Measurements from ENCODE around the gene RHOH.

The RHOH gene

GRCh38 chr4:40238008-40238699 is 41.3 kb downstream of the RHOH start:
- DNase-seq (ENCODE audit: low read depth): no peak

- no peak for DNase-seq (ENCODE audit: low read depth)
Observed at GRCh38 chr4:40238700-40239548, 42.1 kb downstream of the RHOH start.

- peak; percentile 31 for DNase-seq (ENCODE audit: low read depth)
Observed at GRCh38 chr4:40240040-40240653, 43.3 kb downstream of the RHOH start.

- DNase-seq (ENCODE audit: low read depth): no peak
Observed at GRCh38 chr4:40241026-40241425, 44.2 kb downstream of the RHOH start.

- no peak for DNase-seq (ENCODE audit: low read depth)
Observed at GRCh38 chr4:40241941-40242340, 45.1 kb downstream of the RHOH start.

GRCh38 chr4:40243386-40243948 is 46.6 kb downstream of the RHOH start:
- DNase-seq (ENCODE audit: low read depth): no peak

GRCh38 chr4:40244606-40245005 is 47.8 kb downstream of the RHOH start:
- DNase-seq (ENCODE audit: low read depth): no peak

- no peak for DNase-seq (ENCODE audit: low read depth)
Observed at GRCh38 chr4:40245550-40245949, 48.7 kb downstream of the RHOH start.

- DNase-seq (ENCODE audit: low read depth): peak; percentile 6
Observed at GRCh38 chr4:40246011-40246900, 49.4 kb downstream of the RHOH start.

- no peak for DNase-seq (ENCODE audit: low read depth)
Observed at GRCh38 chr4:40246938-40247337, 50.1 kb downstream of the RHOH start.

- DNase-seq (ENCODE audit: low read depth): no peak
Observed at GRCh38 chr4:40247350-40247749, 50.5 kb downstream of the RHOH start.

GRCh38 chr4:40251366-40251765 is 54.5 kb downstream of the RHOH start:
- DNase-seq (ENCODE audit: low read depth): peak; percentile 11

- DNase-seq (ENCODE audit: low read depth): no peak
Observed at GRCh38 chr4:40253906-40254305, 57.1 kb downstream of the RHOH start.

GRCh38 chr4:40254608-40255392 is 58.0 kb downstream of the RHOH start:
- peak; percentile 83 for DNase-seq (ENCODE audit: low read depth)

GRCh38 chr4:40255393-40256281 is 58.8 kb downstream of the RHOH start:
- DNase-seq (ENCODE audit: low read depth): peak; percentile 97

- DNase-seq (ENCODE audit: low read depth): no peak
Observed at GRCh38 chr4:40256329-40256728, 59.5 kb downstream of the RHOH start.

- no peak for DNase-seq (ENCODE audit: low read depth)
Observed at GRCh38 chr4:40256817-40257216, 60.0 kb downstream of the RHOH start.

- DNase-seq (ENCODE audit: low read depth): no peak
Observed at GRCh38 chr4:40258627-40259026, 61.8 kb downstream of the RHOH start.

- DNase-seq (ENCODE audit: low read depth): no peak
Observed at GRCh38 chr4:40261231-40262076, 64.6 kb downstream of the RHOH start.

Measured in EH (cell line).